IPS-18c (cell line): ENCODE data around the gene TBX15.

Experiments used
- H3K4me3 ChIP-seq: 2 replicates; pipeline ENCODE4 v1.7.0; 2013; ENCODE audit warnings: low read depth, mild to moderate bottlenecking, low read length, moderate library complexity; ENCODE audit not compliant: insufficient read depth
- H3K9me3 ChIP-seq: one replicate; pipeline ENCODE4 v1.6.1; 2013; ENCODE audit warnings: mild to moderate bottlenecking, low read length, moderate library complexity; ENCODE audit not compliant: control insufficient read depth, insufficient read depth

TBX15 gene

GRCh38 chr1:119004781-119005180 is 16.6 kb upstream of the TBX15 start:
- no peak overlapping the region for H3K4me3 ChIP-seq
- no peaks in the 10 kb centered on the region for H3K9me3 ChIP-seq

DNA sequence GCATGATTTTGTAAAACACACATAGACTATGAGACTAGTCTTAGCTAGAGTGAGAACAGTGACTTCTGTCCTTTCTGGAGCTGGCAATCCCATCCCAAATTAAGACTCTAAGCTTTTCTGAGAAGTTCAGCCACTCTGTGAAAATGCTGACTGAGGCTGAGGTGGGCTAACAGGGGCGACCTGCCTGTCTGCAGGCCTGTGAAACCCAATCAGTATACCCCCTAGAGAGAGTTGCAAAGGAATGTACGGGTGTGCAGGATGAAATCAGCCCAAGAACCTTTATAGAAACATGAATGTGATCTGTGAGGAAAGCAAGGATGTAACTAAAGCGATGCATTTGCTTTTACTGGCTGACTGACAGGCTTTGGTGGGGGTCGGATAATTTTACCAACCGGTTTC is 16.0 kb upstream of the TBX15 start:
- H3K9me3 ChIP-seq, result no peaks in the 10 kb centered on the region

DNA sequence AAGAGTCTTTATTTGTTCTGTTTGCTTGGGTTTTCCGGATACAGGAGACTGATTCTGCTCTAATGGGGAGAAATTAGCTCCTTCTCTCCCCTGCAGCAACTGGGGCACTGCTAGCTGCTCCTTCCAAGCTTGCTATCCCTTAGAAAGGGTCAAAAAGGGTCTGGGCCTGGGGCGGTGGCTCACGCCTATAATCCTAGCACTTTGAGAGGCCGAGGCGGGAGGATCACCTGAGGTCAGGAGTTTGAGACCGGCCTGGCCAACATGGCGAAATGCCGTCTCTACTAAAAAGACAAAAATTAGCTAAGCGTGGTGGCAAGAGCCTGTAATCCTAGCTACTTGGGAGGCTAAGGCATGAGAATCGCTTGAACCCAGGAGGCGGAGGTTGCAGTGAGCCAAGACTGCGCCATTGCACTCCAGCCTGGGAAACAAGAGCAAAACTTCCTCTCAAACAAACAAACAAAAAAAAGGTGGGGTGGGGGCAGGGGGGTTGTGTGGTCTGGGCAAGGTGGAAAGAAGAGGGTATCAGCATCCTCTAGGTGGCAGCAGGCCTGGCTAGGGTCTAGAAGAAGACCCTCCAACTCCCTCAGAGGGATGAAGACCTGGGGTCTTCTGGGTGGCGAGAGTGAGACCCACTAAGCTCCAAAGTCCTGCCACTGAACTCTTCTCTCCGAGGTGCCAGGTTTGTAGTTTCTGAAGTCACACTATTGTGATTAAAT is 15.4 kb upstream of the TBX15 start:
- no peaks in the 10 kb centered on the region for H3K9me3 ChIP-seq
- H3K4me3 ChIP-seq, result no peak overlapping the region

More for the DNA sequence above, 16.0 kb upstream of the TBX15 start:
- H3K4me3 ChIP-seq, result no peak overlapping the region

DNA sequence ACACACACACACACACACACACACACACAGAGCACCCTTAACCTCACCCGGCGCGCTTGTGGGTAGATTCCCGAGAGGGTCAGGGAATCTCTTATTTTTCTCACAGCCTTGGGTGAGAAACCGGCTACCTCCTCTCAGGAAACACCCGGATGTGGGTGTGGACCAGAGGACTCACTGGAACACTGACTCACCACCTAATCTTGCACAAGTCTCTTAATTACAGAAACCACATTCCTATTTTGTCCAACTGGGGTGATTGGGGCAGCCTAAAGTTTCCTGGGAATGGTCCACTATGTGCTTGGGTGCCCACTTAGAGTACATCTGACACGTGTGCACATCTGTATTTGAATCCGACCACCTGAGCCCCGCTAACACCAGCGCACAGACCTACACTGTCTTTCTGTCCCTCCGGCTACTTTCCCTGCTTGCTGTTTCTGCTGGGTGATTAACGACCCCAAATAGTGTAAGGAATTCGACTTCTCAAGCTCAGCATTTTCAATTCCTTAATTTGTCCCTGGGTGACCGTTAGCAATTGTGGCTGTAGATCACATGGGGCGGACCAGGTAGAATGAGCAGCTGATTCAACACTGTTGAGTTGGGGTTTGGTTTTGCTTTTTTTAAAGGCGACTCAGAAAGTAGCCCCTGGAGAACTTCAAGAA is 14.0 kb upstream of the TBX15 start:
- no peaks in the 10 kb centered on the region for H3K9me3 ChIP-seq
- H3K4me3 ChIP-seq, result no peak overlapping the region

DNA sequence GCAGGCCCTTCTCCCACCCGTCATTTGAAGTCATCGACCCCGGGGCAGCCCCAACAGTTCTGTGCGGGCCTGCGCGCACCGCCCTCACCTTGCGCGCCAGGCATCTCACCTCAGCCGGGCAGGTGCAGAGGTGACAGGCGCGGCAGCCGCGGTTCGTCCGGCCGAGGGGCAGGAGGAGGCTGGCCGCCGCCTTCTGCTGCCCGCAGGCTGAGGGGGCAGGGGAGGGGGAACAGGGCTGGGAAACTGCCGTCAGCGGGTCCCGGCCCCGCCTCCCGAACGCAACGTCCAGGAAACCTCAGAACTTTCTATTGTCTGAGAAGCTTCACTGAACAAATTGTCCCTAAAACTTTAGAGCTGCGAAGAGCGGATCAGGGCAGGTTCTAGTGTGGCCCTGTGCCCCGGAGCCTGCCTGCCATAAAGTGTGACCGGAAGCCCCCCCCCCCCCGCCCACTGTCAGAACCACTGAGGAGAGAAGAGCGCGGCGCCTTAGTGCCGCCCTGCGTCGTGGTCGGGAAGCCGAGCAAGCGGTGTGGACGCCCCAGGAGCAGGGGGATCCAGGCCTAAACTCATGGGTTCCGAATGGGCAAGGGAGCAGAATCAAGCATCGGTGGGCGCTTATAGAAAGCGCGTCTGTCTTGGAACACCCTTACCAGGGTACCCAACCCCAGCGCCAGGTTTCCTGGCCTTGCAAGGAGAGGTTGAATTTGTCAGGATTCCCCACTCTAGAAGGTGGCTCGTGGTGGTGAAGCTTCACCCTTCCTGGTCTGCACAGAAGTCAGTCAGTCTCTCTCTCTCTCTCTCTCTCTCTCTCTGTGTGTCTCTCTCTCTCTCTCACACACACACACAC is 13.3 kb upstream of the TBX15 start:
- H3K4me3 ChIP-seq, result peak overlapping the region; percentile 40

DNA sequence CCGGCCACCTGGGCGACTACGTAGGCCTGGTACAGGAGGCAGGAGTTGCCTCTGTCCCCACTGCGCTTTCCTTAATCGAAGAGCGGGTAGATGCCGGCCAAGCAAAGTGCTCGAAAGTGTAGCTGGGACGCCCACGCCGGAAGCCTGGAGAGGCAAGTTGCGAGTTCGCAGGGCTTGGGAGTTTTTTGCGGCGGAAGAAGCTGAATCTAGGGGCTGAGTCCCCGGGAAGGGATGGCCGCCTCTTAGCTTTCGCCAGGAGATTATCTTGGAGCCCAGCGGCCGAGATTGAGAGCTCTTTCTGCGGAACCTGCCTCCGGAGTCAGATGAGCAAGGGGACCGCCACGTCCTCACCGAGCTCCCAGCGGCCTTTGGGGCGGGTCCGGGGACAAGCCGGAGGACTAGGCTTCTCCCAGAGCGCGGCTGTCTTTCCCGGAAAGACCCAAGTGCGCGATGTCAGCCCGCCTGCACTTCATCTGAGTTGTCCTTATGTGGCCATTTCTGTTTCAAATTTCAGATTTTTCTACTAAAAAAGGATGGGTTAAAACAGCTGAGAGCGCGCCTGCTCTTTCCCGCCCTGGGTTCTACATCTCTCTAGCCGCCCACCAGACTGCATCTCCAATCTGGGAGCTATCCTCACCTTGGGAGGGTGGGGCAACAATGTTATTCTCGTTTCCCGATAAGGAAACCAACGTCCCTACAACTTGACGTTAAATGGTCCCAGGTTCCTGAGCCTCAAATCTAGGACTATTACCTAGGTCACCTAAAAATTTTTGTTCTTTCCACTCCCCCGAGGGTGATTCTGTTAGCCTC is 12.4 kb upstream of the TBX15 start:
- peak overlapping the region; percentile 40 for H3K4me3 ChIP-seq
- H3K9me3 ChIP-seq, result no peaks in the 10 kb centered on the region

More for the DNA sequence above, 13.3 kb upstream of the TBX15 start:
- H3K9me3 ChIP-seq, result no peaks in the 10 kb centered on the region

DNA sequence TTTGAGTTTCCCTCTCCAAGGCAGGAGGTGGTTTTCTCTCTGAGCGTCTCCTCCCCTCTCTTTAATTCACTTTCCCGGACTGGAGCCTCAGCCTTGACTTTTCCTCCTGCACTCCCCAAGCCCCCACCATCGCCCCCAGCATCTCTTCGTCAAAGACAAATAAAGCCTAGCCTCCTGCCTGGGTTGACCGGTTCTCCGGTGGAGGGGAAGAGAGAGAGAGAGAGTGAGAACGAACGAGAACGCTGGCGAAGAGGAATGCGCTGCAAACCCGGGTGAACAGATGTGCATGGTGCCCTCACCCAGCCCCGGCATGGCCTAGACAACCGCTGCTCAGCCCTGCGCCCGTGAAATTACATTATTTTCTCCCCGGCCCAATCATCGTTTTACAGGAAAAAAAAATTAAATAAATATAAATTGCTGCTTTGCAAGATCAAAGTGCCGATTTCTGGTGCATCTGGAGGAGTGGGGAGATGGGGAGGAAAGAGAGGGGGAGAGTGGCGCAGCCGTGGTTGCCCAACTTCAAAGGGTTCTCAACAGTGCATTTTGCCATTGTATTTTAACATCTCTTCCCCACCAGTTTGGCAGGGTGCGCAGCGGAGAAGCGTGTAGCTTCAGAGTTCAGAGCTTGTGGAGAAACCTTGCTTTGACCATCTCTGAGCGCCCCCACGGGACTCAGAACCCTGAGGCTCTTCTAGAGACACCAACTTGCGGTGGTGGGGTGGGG is 11.4 kb upstream of the TBX15 start:
- Histone ChIP-seq H3K4me3 (peak overlapping the region; percentile 20; the same call in 1 of the 2 replicates), H3K9me3 (no peaks in the 10 kb centered on the region)

DNA sequence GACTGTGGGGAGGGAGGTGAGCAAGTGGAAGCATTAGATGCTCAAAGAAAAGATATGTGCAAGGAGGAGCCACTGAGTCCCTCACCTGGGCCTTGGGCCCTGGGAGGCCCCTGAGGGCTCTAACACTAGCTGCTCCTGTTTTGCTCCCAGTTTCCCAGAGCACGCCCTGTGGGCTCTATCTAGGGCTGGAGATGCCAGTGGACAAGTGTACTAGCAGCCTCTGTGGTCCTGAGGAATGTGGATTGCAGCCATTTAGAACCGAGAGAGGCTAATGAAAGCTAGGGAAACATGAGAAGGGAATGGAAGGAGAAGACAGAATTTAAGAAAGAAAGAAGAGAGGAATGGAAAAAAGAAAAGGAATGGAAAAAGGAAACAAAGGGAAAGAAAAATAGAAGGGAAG is 10.0 kb upstream of the TBX15 start:
- Histone ChIP-seq H3K9me3 (no peaks in the 10 kb centered on the region), H3K4me3 (no peak overlapping the region)

GRCh38 chr1:118997225-118997624 is 9.1 kb upstream of the TBX15 start:
- Histone ChIP-seq H3K4me3 (no peak overlapping the region), H3K9me3 (no peaks in the 10 kb centered on the region)

GRCh38 chr1:118995312-118996016 is 7.3 kb upstream of the TBX15 start:
- H3K4me3 ChIP-seq, result no peak overlapping the region
- H3K9me3 ChIP-seq, result no peaks in the 10 kb centered on the region

- Histone ChIP-seq H3K9me3 (no peaks in the 10 kb centered on the region), H3K4me3 (no peak overlapping the region)
Observed at GRCh38 chr1:118993700-118994026, 5.5 kb upstream of the TBX15 start.

GRCh38 chr1:118992868-118993699 is 4.9 kb upstream of the TBX15 start:
- H3K9me3 ChIP-seq, result no peaks in the 10 kb centered on the region
- no peak overlapping the region; the same call in 1 of the 2 replicates for H3K4me3 ChIP-seq

GRCh38 chr1:118992237-118992825 is 4.2 kb upstream of the TBX15 start:
- Histone ChIP-seq H3K9me3 (no peaks in the 10 kb centered on the region), H3K4me3 (no peak overlapping the region; the same call in 1 of the 2 replicates)

DNA sequence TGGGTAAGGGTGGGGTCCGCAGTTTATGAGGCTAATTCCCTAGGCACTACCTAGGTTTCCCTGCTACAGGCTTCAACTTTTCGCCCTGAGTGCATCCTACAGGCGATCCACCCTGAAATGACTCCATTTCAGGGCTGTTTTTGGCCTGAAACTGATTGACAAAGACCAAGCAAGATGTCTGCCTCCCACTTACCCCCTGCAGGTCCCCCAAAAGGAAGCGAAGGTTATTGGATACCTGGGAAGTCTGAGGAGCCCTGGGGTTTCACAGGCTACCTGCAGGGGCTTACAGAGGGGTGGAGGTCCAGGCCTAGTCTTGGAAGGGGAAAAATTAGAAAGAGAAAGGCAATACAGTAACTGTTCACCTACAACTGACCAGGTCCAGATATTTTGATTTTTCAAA is 3.3 kb upstream of the TBX15 start:
- no peaks in the 10 kb centered on the region for H3K9me3 ChIP-seq
- no peak overlapping the region for H3K4me3 ChIP-seq

- Histone ChIP-seq H3K4me3 (no peak overlapping the region), H3K9me3 (no peaks in the 10 kb centered on the region)
Observed at GRCh38 chr1:118990513-118991152, 2.5 kb upstream of the TBX15 start.
